Neutrophil (primary cell): ENCODE measurements around the gene TBCC.

Experiments
- H3K27ac ChIP-seq: fragments of 200-600 bp; sonication (generic); 2 replicates; pipeline ENCODE4 v1.5.1; 2016; ENCODE audit warnings: mild to moderate bottlenecking, moderate library complexity
- H3K27me3 ChIP-seq: fragments of 200-600 bp; sonication (generic); 2 replicates; pipeline ENCODE4 v1.6.0; 2016; ENCODE audit warnings: mild to moderate bottlenecking
- H3K36me3 ChIP-seq: fragments of 200-600 bp; sonication (generic); 2 replicates; pipeline ENCODE4 v1.5.1; 2017
- H3K4me1 ChIP-seq, 2 experiments: fragments of 200-600 bp in 1 of 2; sonication (generic) in 1 of 2; 1 replicate in 1 of 2; 2 replicates in 1 of 2; pipeline versions ENCODE4 v1.5.1 to v1.6.1; 2013 to 2016; ENCODE audit warnings: low read depth in 1 of 2, low read length in 1 of 2, mild to moderate bottlenecking in 1 of 2, moderate library complexity in 1 of 2; ENCODE audit not compliant: control insufficient read depth in 1 of 2, insufficient read depth in 1 of 2
- H3K4me3 ChIP-seq, 2 experiments: fragments of 200-600 bp in 1 of 2; sonication (generic) in 1 of 2; 1 replicate in 1 of 2; 2 replicates in 1 of 2; pipeline ENCODE4 v1.5.1; 2013 to 2016; ENCODE audit warnings: low read depth in 1 of 2, low read length in 1 of 2, mild to moderate bottlenecking in 1 of 2, moderate library complexity in 1 of 2
- H3K9me3 ChIP-seq: fragments of 200-600 bp; sonication (generic); 2 replicates; pipeline ENCODE4 v1.5.1; 2016
- TF ChIP-seq, protein P1 (sequence below): fragments of 200-600 bp; sonication (generic); IDR thresholded peaks from 2 replicates; pipeline ENCODE4 v1.5.1; 2016; ENCODE audit warnings: antibody characterized with exemption

The TBCC gene, protein sequence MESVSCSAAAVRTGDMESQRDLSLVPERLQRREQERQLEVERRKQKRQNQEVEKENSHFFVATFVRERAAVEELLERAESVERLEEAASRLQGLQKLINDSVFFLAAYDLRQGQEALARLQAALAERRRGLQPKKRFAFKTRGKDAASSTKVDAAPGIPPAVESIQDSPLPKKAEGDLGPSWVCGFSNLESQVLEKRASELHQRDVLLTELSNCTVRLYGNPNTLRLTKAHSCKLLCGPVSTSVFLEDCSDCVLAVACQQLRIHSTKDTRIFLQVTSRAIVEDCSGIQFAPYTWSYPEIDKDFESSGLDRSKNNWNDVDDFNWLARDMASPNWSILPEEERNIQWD

DNA sequence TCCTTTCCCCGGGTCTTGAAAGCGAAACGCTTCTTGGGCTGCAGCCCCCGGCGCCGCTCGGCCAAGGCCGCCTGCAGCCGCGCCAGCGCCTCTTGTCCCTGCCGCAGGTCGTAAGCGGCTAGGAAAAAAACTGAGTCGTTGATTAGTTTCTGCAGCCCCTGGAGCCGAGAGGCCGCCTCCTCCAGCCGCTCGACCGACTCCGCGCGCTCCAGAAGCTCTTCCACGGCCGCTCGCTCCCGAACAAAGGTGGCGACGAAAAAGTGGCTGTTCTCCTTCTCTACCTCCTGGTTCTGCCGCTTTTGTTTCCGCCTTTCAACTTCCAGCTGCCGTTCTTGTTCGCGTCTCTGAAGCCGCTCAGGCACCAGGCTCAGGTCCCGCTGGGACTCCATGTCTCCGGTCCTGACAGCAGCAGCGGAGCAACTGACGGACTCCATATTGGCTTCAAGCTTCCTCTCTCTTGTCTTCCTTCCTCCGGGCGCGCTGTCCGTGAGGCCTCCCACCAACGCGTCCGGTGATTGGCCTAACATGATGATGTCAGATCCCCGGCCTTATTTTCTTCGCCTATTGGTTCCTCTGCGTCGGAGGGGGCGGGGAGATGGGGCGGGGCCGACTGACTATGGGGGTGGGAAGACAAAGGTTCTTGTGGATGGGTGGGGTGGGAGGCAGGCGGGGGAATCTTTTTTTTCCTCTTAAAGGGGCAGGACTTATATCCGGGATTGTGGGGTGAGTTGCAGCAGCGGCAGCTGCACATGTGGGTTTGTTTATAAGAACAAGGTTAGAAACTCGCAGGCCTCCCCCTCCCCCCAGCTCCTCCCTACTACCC is at the start of gene TBCC:
TBCC (minus strand) TSS at position 464 of the 823 bp plus-strand sequence; CDS start at position 434, 30 bp downstream.
- no peaks in the 10 kb centered on the region for H3K9me3 ChIP-seq
- TF ChIP-seq, protein P1, sequence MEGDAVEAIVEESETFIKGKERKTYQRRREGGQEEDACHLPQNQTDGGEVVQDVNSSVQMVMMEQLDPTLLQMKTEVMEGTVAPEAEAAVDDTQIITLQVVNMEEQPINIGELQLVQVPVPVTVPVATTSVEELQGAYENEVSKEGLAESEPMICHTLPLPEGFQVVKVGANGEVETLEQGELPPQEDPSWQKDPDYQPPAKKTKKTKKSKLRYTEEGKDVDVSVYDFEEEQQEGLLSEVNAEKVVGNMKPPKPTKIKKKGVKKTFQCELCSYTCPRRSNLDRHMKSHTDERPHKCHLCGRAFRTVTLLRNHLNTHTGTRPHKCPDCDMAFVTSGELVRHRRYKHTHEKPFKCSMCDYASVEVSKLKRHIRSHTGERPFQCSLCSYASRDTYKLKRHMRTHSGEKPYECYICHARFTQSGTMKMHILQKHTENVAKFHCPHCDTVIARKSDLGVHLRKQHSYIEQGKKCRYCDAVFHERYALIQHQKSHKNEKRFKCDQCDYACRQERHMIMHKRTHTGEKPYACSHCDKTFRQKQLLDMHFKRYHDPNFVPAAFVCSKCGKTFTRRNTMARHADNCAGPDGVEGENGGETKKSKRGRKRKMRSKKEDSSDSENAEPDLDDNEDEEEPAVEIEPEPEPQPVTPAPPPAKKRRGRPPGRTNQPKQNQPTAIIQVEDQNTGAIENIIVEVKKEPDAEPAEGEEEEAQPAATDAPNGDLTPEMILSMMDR: peak; percentile 15
- peak within 1 kb of the TSS; percentile 97 to 100 for H3K4me3 ChIP-seq
- no peaks in the 10 kb centered on the region for H3K27me3 ChIP-seq
- H3K36me3 ChIP-seq: no peaks in the 10 kb centered on the region
- peaks cover 29 to 30% of the 10 kb centered on the region in 2 experiments for H3K4me1 ChIP-seq
- peak within 1 kb of the TSS; percentile 91 for H3K27ac ChIP-seq

DNA sequence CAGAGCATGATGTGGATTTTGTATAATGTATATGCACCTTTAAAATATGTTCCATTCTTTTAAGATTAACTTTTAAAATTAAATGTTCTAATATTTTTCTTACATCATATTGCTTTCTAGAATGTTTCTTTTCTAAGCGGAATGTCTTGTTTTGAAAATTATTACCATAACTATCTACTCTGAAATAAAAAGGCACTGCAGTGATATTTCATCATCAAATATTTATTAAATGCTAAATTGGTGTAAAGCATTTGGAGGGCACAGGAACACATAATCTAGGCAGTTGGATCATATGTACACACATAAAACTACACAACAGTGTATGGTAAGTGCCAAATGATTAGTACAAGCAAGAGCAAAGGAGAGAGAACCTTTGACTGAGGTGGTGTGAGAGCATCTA is 49.7 kb upstream of the TBCC start:
- Histone ChIP-seq H3K36me3 (peaks cover 7% of the 10 kb centered on the region), H3K9me3 (no peaks in the 10 kb centered on the region), H3K4me1 (no peaks in the 10 kb centered on the region), H3K4me3 (no peak overlapping the region), H3K27ac (no peak overlapping the region), H3K27me3 (no peaks in the 10 kb centered on the region)
- TF ChIP-seq, protein P1: no peak

DNA sequence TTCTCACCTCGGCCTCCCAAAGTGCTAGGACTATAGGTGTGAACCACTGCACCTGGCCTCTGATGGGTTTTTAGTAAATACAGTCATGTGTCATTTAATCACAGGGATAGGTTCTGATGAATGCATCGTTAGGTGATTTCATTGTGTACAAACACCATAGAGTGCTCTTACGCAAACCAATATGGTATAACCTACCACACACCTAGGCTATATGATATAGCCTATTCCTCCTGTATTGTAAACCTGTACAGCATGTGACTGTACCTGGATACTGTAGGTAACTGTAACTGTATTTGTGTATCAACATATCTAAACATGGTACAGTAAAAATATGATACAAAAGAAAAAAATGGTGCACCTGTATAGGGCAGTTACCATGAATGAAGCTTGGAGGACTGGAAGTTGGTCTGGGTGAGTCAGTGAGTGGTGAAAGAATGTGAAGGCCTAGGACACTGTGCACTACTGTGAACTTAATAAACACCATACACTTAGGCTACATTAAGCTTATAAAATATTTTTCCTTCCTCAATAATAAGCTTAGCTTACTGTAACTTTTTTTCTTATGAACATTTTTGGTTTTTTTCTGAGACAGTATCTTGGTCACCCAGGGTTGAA is 45.9 kb upstream of the TBCC start:
- peaks cover 20% of the 10 kb centered on the region for H3K36me3 ChIP-seq
- peaks cover 22 to 25% of the 10 kb centered on the region in 2 experiments for H3K4me1 ChIP-seq
- H3K27me3 ChIP-seq: no peaks in the 10 kb centered on the region
- H3K4me3 ChIP-seq: no peak overlapping the region
- H3K27ac ChIP-seq: peak overlapping the region; percentile 58
- no peaks in the 10 kb centered on the region for H3K9me3 ChIP-seq
- TF ChIP-seq, protein P1: no peak

DNA sequence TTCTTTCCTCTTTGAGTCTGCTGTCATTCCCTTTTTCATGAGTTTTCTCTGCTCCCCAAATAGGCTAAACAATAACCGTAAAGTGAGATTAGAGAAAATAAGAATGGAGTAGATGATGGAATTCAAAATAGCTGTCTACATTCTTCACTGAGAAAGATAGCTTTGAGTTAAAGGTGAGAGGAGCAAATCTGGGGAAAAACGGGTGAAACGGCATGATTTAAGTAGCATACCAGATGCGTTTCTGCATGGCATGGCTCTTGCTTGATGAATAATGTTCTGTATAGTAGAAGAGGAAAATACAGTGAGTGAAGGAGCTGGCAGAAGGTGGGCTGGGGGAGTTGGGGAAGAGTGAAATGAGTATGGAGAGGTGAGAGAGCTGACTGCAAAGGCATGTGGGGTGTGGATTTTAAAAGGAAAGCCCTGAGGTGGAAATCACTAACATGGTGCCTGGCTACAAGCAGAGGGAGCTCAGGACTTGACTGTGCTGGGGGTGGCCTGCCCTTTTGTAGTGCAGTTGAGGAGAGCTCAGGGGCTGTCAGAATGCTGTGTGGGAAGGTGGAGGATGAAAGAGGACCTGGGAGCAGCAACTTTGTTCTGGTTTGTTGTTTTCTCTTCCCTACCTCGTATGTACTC is 44.8 kb upstream of the TBCC start:
- no peaks in the 10 kb centered on the region for H3K27me3 ChIP-seq
- H3K4me3 ChIP-seq: no peak overlapping the region
- peaks cover 34 to 36% of the 10 kb centered on the region in 2 experiments for H3K4me1 ChIP-seq
- no peaks in the 10 kb centered on the region for H3K9me3 ChIP-seq
- H3K27ac ChIP-seq: peak overlapping the region; percentile 58
- TF ChIP-seq, protein P1: no peak
- H3K36me3 ChIP-seq: peaks cover 20% of the 10 kb centered on the region

DNA sequence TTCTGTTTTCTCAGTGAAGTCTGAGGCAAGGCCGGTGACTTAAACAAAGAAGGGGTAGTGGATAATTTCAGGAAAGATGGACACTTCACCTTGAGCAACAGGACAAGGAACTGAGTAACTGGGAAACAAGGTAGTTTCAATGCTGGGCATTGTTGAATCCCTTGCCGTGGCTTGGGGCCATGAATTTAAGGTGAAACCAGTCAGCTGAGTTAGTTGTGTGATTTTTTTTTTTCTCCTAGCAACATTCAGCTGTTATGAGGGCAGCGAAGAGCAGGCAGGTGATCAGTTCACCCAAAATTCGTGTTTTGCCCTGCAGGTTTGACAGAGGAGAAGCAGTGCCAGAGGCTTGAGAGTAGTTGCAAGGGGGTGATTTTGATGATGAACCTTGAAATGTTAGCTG is 42.8 kb upstream of the TBCC start:
- Histone ChIP-seq H3K4me1 (peaks cover 50 to 51% of the 10 kb centered on the region in 2 experiments), H3K9me3 (no peaks in the 10 kb centered on the region), H3K27ac (peak overlapping the region; percentile 100), H3K27me3 (no peaks in the 10 kb centered on the region), H3K4me3 (no peak overlapping the region), H3K36me3 (peaks cover 16% of the 10 kb centered on the region)
- TF ChIP-seq, protein P1: no peak
